ENCODE data around the gene AEBP1. TPM values are rescaled to one million over a fixed set of nuclear protein-coding genes. Genes with fewer than 3 reads are reported as not detected.

AEBP1 gene
- total and polyA plus RNA-seq, 2 of the 4 experiments (the other 2 are of a cell fraction), result 1.1 to 5.7 TPM

- DNase-seq, result no peak
- no peak for ATAC-seq (ENCODE audit: low read depth)
- Histone ChIP-seq H3K4me1 (ENCODE audit: control insufficient read depth, insufficient read depth, low read length) (no peaks in the 10 kb centered on the region), H3K14ac (replicated peaks; ENCODE audit: low read depth, low read length) (no peak overlapping the region), H2AFZ (replicated peaks; ENCODE audit: low read length, poor library complexity) (no peak overlapping the region), H4K8ac (ENCODE audit: low read depth in 2 of 2, low read length in 2 of 2) (no peak overlapping the region), H3K9me3 (ENCODE audit: control insufficient read depth, insufficient read depth, low read length) (no peaks in the 10 kb centered on the region), H4K5ac (ENCODE audit: low read depth, low read length) (no peak overlapping the region), H2BK5ac (ENCODE audit: low read depth, low read length, poor library complexity, severe bottlenecking) (no peak overlapping the region), H3K56ac (ENCODE audit: extremely low read depth, insufficient read depth, low read length) (no peak overlapping the region), H3K4me3 (ENCODE audit: insufficient read depth, low read depth, low read length) (no peak overlapping the region), H3K4me2 (ENCODE audit: low read depth, low read length) (no peak overlapping the region), H3K9ac (ENCODE audit: low read depth, low read length) (no peak overlapping the region), H4K91ac (ENCODE audit: insufficient read depth, low read depth, low read length) (no peak overlapping the region), H4K20me1 (ENCODE audit: insufficient read depth, low read length) (peaks cover 36% of the 10 kb centered on the region), H3K27me3 (ENCODE audit: control insufficient read depth, insufficient read depth, low read length) (no peaks in the 10 kb centered on the region), H2BK15ac (ENCODE audit: low read depth, low read length) (no peak overlapping the region), H3K79me1 (ENCODE audit: low read depth in 1 of 2, low read length in 2 of 2) (peaks cover 15 to 16% of the 10 kb centered on the region in 2 experiments), H3K9me1 (ENCODE audit: insufficient read depth, low read length) (no peaks in the 10 kb centered on the region; the same call in 1 of the 2 replicates), H3K36me3 (ENCODE audit: control insufficient read depth, insufficient read depth, low read length) (peaks cover 61% of the 10 kb centered on the region), H2AK5ac (ENCODE audit: low read depth, low read length) (no peak overlapping the region), H3K27ac (ENCODE audit: insufficient read depth, low read length) (no peak overlapping the region), H3K23ac (ENCODE audit: low read depth, low read length) (no peak overlapping the region), H3K18ac (ENCODE audit: low read depth, low read length) (no peak overlapping the region), H3K4ac (ENCODE audit: low read depth, low read length) (no peak overlapping the region), H2BK20ac (ENCODE audit: low read depth, low read length) (no peak overlapping the region), H2AK9ac (replicated peaks; ENCODE audit: low read depth, low read length, poor library complexity) (no peak overlapping the region), H2BK120ac (ENCODE audit: low read depth, low read length) (no peak overlapping the region)
- CTCF ChIA-PET, result no interaction called here
- TF ChIP-seq MXI1 (IDR thresholded peaks at IDR 0.05; ENCODE audit: borderline replicate concordance, low read depth, low read length) (no peak), FOS (IDR thresholded peaks at IDR 0.05; ENCODE audit: low read depth, low read length) (no peak)
- POLR2A ChIA-PET (ENCODE audit: unreplicated experiment), result no interaction called here
- intact Hi-C loops (cut with micrococcal nuclease) (no loop called here), in situ Hi-C loops (cut with MboI; ENCODE audit: low sequenced_read_pairs) (no loop called here), dilution Hi-C loops (cut with HindIII; ENCODE audit: low sequenced_read_pairs, unreplicated experiment) (no loop called here)
- 95% methylated on average over 6 of the region's 14 CpGs; no CpG with 5 or more reads in 1 of the 2 experiments for WGBS, 2 experiments (ENCODE audit: extremely low coverage in 2 of 2, insufficient read length in 1 of 2)
- no TSS peak for BruUV-seq (replicated peaks)
Measured at GRCh38 chr7:44059219-44060090, 44.7 kb upstream of the AEBP1 start.
